ENCODE results near the gene IFI30. TPM values are rescaled to one million over a fixed set of nuclear protein-coding genes. Genes with fewer than 3 reads are reported as not detected.

Gene IFI30
- total and polyA plus RNA-seq, 5 donors, result 10.1 to 47.4 (median 34.4) TPM

DNA sequence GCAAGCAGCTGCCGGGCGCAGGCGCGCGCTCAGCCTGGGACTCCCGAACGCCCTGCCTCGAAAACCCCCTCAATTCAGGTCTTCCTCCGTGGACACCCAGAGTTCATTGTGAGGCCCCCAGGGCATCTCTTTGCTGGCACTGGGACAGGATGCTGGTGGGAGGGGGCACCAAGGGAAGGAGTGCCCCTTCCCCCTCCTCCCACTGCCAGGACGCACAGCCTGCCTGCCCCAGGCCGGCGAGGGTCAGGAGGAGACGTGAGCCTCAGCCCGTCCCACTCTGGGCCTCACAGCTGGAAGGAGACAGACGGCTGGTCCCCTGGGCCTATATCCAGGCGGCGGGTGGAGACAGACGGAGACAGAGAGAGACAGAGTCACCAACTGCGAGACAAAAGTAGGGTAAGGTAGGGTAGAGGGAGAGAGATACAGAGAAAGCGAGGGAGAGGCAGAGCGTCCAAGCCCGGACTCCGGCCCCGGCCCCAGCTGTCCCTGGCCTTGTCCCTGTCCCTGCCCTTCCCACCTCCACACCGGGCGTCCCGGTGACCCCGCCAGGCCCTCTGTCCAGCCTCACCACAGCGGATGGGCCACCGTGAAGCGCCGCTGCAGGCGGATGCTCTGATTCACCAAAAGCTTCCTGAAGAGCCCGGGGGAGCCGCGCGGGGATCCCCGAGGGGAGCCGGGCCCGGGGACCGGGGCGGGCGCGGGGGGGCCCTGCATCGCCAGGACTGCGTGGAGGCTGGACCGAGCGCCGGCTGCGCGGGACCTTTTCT, 52.3 kb downstream of the IFI30 start, which contains the start of gene PDE4C:
TSS of gene PDE4C (minus strand) at position 737 of the 767 bp plus-strand sequence. CDS start at position 714, 23 bp downstream.
- H3K4me1 ChIP-seq (ENCODE audit: control insufficient read depth, insufficient read depth, low read length), result peaks cover 5% of the 10 kb centered on the region
- intact Hi-C loops (cut with DNase I), result no loop called here
- H3K9me3 ChIP-seq (ENCODE audit: control insufficient read depth, low read length), result no peaks in the 10 kb centered on the region
- H3K4me3 ChIP-seq (ENCODE audit: low read length), result no peak within 1 kb of the TSS
- peak within 1 kb of the TSS; percentile 10 for H3K27ac ChIP-seq (ENCODE audit: low read length)
- 3% methylated on average over 51 of the region's 51 CpGs for WGBS
- H3K27me3 ChIP-seq (ENCODE audit: control insufficient read depth, insufficient read depth), result no peaks in the 10 kb centered on the region
- DNase-seq, result peak; percentile 29 to 83 (median 67)
- no peak for ATAC-seq

DNA sequence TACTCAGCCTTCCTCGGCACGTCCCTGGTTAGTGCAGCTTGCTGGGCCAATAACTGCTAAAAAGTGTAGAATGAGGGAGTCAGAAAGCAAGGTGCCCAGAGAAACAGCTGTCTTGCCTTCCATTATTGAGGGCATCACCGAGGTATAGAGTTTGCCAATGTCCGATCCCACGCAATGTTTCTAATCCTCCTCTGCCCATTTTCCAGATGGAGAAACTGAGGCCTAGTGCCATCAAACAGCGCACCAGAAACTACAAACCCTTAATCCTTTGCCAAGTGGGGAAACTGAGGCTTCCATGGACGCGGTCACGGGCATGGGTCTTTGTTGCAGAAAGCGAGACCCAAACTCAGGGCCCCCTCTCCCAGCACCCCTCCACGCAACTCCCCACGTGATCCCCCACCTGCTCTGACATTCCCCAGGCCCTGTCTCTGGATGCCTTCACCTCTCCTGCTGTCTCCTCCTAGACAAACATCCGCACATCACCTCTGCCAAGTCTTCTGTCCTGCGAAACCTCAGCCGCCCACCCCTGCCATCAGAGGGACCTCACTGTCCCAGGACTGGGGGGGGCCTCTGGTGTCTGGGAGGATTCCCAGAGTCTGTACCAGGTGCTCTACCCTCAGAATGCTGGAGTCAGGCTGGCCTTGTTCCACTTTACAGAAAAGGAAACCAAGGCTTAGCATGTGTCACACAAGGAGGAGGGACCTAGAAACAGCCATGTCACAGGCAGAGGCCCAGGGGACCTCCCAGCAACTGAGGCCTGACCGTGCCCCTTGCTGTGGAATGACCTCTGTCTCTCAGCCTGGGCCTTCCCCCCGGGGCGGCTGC, 53.6 kb downstream of the IFI30 start:
- H3K9me3 ChIP-seq (ENCODE audit: control insufficient read depth, low read length), result no peaks in the 10 kb centered on the region
- H3K27me3 ChIP-seq (ENCODE audit: control insufficient read depth, insufficient read depth), result no peaks in the 10 kb centered on the region
- intact Hi-C loops (cut with DNase I), result no loop called here
- no peak overlapping the region for H3K4me3 ChIP-seq (ENCODE audit: low read length)
- DNase-seq (peak in 1 of 3 donors; percentile 34), ATAC-seq (no peak)
- no peak overlapping the region for H3K27ac ChIP-seq (ENCODE audit: low read length)
- 81% methylated on average over 18 of the region's 18 CpGs for WGBS
- H3K4me1 ChIP-seq (ENCODE audit: control insufficient read depth, insufficient read depth, low read length), result peaks cover 5% of the 10 kb centered on the region

Other genes with a start within 250 kb of the IFI30 start
- 10 to 100 TPM; 76.1 to 87.6 (median 78.8) TPM for gene CCDC124, start 240.8 kb upstream of the IFI30 start, total RNA-seq
- gene CCDC124, start 240.8 kb upstream of the IFI30 start, polyA plus RNA-seq, result 136 TPM
- gene KCNN1, start 206.7 kb upstream of the IFI30 start, total RNA-seq, result 1 to 10 TPM in 3 of 4 donors, under 1 TPM in 1; 0.84 to 1.9 (median 1.4) TPM
- 3.0 TPM for gene KCNN1, start 206.7 kb upstream of the IFI30 start, polyA plus RNA-seq
- 10 to 100 TPM; 14.2 to 20.5 (median 18.0) TPM for gene ARRDC2, start 165.6 kb upstream of the IFI30 start, total RNA-seq
- gene ARRDC2, start 165.6 kb upstream of the IFI30 start, polyA plus RNA-seq, result 24.7 TPM
- 1 to 10 TPM in 2 of 4 donors, under 1 TPM in 2; 0.79 to 1.6 (median 0.97) TPM for gene IL12RB1, start 86.9 kb upstream of the IFI30 start, total RNA-seq
- gene IL12RB1, start 86.9 kb upstream of the IFI30 start, polyA plus RNA-seq, result 0.32 TPM
- 1 to 10 TPM; 5.1 to 6.9 (median 6.5) TPM for gene MAST3, start 76.0 kb upstream of the IFI30 start, total RNA-seq
- 2.6 TPM for gene MAST3, start 76.0 kb upstream of the IFI30 start, polyA plus RNA-seq
- gene PIK3R2, start 20.6 kb upstream of the IFI30 start, total RNA-seq, result 10 to 100 TPM; 21.3 to 30.1 (median 26.4) TPM
- gene PIK3R2, start 20.6 kb upstream of the IFI30 start, polyA plus RNA-seq, result 7.1 TPM
- gene MPV17L2, start 19.4 kb downstream of the IFI30 start, total RNA-seq, result 10 to 100 TPM in 2 of 4 donors, 1 to 10 TPM in 2; 8.0 to 12.0 (median 10.0) TPM
- gene MPV17L2, start 19.4 kb downstream of the IFI30 start, polyA plus RNA-seq, result 19.5 TPM
- 10 to 100 TPM; 23.1 to 41.5 (median 29.5) TPM for gene RAB3A, start 30.2 kb downstream of the IFI30 start, total RNA-seq
- gene RAB3A, start 30.2 kb downstream of the IFI30 start, polyA plus RNA-seq, result 29.1 TPM
- 1 to 10 TPM in 2 of 4 donors, under 1 TPM in 2; 0.47 to 1.6 (median 0.97) TPM for gene PDE4C, start 52.6 kb downstream of the IFI30 start, total RNA-seq
- 2.8 TPM for gene PDE4C, start 52.6 kb downstream of the IFI30 start, polyA plus RNA-seq
- gene IQCN, start 100.6 kb downstream of the IFI30 start, total RNA-seq, result 1 to 10 TPM in 2 of 4 donors, under 1 TPM in 2; 0.65 to 1.4 (median 1.1) TPM
- gene IQCN, start 100.6 kb downstream of the IFI30 start, polyA plus RNA-seq, result 5.3 TPM
- gene JUND, start 107.8 kb downstream of the IFI30 start, total RNA-seq, result 100 to 1,000 TPM; 117 to 229 (median 122) TPM
- 233 TPM for gene JUND, start 107.8 kb downstream of the IFI30 start, polyA plus RNA-seq
- 10 to 100 TPM; 55.6 to 77.2 (median 64.8) TPM for gene LSM4, start 149.3 kb downstream of the IFI30 start, total RNA-seq
- 131 TPM for gene LSM4, start 149.3 kb downstream of the IFI30 start, polyA plus RNA-seq
- 10 to 100 TPM; 31.3 to 42.0 (median 35.0) TPM for gene PGPEP1, start 166.8 kb downstream of the IFI30 start, total RNA-seq
- 17.4 TPM for gene PGPEP1, start 166.8 kb downstream of the IFI30 start, polyA plus RNA-seq
- gene GDF15, start 212.3 kb downstream of the IFI30 start, total RNA-seq, result under 1 TPM in 3 of 4 donors, not detected in 1; 0.50 to 0.60 (median 0.53) TPM
- gene GDF15, start 212.3 kb downstream of the IFI30 start, polyA plus RNA-seq, result 0.25 TPM
- 1 to 10 TPM; 3.1 to 4.3 (median 3.7) TPM for gene LRRC25, start 223.8 kb downstream of the IFI30 start, total RNA-seq
- 1.5 TPM for gene LRRC25, start 223.8 kb downstream of the IFI30 start, polyA plus RNA-seq
- gene SSBP4, start 245.6 kb downstream of the IFI30 start, total RNA-seq, result 10 to 100 TPM; 32.7 to 40.0 (median 37.8) TPM
- 36.2 TPM for gene SSBP4, start 245.6 kb downstream of the IFI30 start, polyA plus RNA-seq